22Rv1 (cell line): ENCODE results near the gene DCUN1D1.

Experiments
- H3K27ac ChIP-seq: fragments of 450-650 bp; 2 replicates; pipeline ENCODE4 v1.5.1; 2017
- ZFX ChIP-seq: fragments of 450-650 bp; IDR thresholded peaks from 2 replicates; pipeline ENCODE4 v1.6.1; 2017; ENCODE audit warnings: antibody characterized with exemption, borderline replicate concordance
- TF ChIP-seq, protein P1 (sequence below): fragments of 450-650 bp; IDR thresholded peaks from 2 replicates; pipeline ENCODE4 v1.5.1; 2017; ENCODE audit warnings: mild to moderate bottlenecking

The DCUN1D1 gene

DNA sequence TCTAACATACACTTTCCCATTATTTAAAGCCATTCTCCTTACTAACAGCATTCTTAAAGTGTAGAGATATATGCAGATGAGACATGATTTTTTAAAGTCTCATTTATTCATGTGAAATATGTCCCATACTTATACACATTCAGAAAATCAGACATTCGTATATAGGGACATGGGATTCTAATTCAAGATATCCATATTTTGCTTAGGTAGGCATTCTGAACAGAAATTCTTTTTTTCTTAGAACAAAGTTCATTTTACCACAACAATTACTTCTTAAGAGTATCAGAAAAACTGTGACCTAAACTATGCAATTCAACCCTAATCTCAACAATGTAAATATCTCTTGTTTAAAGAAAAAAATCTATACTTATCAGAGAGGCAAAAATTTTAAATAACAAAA lies 16.2 kb downstream of the DCUN1D1 start:
- H3K27ac ChIP-seq, result no peak overlapping the region

DNA sequence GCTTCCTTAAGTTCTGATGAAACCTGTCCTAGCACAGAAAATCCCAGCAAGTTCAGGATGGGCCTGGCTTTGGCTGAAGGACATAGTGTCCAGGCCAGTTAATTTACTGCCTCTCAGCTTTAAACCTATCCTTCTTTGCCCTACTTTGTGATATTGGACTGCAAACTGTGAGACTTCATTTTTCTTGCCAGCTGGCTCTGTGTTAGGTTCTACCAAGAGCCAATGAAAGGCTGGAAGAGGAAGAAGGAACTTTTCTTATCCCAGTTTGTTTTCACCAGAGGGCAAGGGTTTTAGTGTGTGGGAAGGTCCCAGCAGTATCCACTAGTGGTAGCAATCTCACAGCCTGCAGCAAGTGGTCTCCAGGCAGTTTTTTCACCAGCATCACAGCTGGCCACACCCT lies 18.2 kb downstream of the DCUN1D1 start:
- H3K27ac ChIP-seq, result no peak overlapping the region
- TF ChIP-seq, protein P1, sequence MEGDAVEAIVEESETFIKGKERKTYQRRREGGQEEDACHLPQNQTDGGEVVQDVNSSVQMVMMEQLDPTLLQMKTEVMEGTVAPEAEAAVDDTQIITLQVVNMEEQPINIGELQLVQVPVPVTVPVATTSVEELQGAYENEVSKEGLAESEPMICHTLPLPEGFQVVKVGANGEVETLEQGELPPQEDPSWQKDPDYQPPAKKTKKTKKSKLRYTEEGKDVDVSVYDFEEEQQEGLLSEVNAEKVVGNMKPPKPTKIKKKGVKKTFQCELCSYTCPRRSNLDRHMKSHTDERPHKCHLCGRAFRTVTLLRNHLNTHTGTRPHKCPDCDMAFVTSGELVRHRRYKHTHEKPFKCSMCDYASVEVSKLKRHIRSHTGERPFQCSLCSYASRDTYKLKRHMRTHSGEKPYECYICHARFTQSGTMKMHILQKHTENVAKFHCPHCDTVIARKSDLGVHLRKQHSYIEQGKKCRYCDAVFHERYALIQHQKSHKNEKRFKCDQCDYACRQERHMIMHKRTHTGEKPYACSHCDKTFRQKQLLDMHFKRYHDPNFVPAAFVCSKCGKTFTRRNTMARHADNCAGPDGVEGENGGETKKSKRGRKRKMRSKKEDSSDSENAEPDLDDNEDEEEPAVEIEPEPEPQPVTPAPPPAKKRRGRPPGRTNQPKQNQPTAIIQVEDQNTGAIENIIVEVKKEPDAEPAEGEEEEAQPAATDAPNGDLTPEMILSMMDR, result no peak
- no peak for TF ChIP-seq ZFX

More for the DNA sequence above, 16.2 kb downstream of the DCUN1D1 start:
- TF ChIP-seq, protein P1, result no peak
- no peak for TF ChIP-seq ZFX

DNA sequence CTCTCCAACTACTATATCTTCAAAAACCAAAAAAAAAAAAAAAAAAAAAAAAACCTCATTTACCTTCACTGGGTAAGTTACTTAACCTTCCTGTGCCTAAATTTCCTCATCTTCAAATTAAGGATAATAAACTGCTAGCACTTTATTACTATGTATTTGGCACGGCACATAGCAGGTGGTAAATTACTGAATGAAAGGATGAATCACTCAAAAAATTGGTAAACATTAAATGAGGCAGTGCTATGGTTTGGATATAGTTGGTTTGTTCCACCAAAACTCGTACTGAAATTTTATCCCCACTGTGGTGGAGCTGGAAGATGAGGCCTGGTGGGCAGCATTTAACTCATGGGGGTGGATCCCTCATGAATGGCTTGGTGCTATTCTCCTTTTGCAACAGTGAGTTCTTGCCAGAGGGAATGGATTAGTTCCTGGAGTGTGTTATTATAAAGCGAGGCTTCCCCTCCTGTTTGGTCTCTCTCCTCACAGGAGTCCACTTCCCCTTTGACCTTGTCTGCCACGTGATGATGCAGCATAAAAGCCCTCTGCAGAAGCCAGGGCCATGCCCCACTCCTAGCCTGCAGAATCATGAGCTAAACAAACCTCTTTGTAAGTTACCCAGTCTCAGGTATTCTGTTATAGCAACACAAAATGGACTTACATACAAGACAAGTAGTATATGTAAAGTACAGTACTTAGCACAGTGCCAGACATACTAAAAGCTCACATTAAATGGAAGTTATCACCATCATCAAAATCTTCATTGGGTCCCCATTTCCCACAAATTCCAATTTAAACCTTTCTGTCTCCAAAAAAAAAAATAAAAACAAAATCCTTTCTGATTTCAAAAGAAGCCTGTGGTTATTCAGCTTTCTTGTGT lies 20.6 kb downstream of the DCUN1D1 start:
- no peak overlapping the region for H3K27ac ChIP-seq
- TF ChIP-seq, protein P1, result no peak
- no peak for TF ChIP-seq ZFX

DNA sequence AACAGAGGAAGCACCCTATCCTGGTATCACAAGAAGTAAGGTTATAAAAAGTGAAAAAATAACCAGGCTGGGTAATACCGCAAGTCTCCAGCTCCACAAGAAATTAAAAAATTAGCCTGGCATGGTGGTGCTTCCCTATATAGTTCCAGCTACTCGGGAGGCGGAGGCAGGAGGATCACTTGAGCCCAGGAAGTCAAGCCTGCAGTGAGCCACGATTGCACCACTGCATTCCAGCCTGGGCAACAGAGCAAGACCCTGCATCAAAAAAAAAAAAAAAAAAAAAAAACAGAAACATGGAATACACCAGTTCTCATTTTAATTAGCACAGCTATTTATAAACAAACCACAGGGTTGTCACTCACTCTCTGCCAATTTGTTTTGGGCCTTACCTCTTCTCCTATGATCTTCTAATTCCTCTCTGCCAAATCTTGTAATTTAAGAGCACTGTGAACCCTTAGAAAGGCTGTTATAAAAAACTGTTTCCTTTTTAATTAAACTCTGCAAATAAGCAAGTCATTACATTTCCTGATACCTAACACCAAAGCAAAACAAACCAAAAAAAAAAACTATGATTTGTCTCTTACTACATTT lies 22.6 kb downstream of the DCUN1D1 start:
- no peak overlapping the region for H3K27ac ChIP-seq

DNA sequence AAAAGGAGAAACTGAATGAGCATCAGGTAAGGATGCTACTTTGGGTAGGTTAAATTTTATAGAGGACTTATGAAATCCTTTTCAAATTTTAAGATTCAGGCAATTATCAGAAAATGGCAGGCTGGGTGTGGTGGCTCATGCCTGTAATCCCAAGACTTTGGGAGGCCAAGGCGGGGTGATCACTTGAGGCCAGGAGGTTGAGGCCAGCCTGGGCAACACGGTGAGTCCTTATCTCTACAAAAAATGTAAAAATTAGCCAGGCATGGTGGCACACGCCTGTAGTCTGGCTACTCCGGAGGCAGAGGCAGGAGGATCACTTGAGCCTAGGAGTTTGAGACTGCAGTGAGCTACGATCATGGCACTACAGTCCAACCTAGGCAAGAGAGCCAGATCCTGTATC lies 23.1 kb downstream of the DCUN1D1 start:
- H3K27ac ChIP-seq, result no peak overlapping the region
- no peak for TF ChIP-seq ZFX
- TF ChIP-seq, protein P1, result no peak

More for the DNA sequence above, 22.6 kb downstream of the DCUN1D1 start:
- TF ChIP-seq, protein P1, result no peak
- TF ChIP-seq ZFX, result no peak

DNA sequence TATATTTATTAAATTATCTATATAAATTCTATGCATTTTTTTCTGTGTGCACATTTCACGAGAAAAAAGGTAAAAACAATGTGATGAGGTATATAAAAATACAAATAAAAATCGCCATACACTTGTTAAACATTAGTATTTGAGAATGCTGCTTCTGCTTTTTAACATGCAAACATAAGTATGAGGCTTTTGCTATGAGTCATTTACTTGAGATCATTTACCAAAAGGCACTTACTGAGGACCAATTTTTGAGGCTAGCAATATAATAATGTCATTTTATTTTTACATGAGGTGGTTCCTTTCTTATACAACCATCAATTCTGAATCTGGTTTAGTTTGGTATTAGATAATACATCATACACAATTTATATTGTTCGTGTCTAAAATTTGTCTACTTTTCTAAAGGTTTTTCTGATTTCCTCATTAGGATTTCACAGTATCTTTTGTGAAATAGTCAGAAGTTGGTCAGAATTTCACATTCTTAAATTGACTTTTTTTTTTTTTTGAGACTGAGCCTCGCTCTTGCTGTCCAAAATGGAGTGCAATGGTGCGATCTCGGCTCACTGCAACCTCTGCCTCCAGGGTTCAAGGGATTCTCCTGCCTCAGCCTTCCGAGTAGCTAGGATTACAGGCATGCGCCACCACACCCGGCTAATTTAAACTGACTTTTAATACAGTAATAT lies 25.6 kb downstream of the DCUN1D1 start:
- TF ChIP-seq, protein P1, result no peak
- TF ChIP-seq ZFX, result no peak
- no peak overlapping the region for H3K27ac ChIP-seq
